HUES48 (cell line): Measurements from ENCODE around the gene MUC3A.
"Not testable (repeated sequence)": the region's sequence is repeated elsewhere in the genome, so short reads cannot be mapped to it uniquely, and the experiment has no call there.

Experiments used
- H3K27ac ChIP-seq: one replicate; pipeline ENCODE4 v1.7.0; 2013; ENCODE audit warnings: low read depth, low read length, inconsistent platforms
- H3K27me3 ChIP-seq: 2 replicates; pipeline ENCODE4 v1.6.1; 2013; ENCODE audit warnings: mild to moderate bottlenecking, low read length; ENCODE audit not compliant: control insufficient read depth, insufficient read depth
- H3K36me3 ChIP-seq: 2 replicates; pipeline ENCODE4 v1.6.1; 2013; ENCODE audit warnings: low read length; ENCODE audit not compliant: control insufficient read depth, insufficient read depth
- H3K4me1 ChIP-seq: 2 replicates; pipeline ENCODE4 v1.6.1; 2013; ENCODE audit warnings: mild to moderate bottlenecking, low read length; ENCODE audit not compliant: control insufficient read depth, insufficient read depth
- H3K4me3 ChIP-seq: 2 replicates; pipeline ENCODE4 v1.5.1; 2013; ENCODE audit warnings: mild to moderate bottlenecking, low read depth, low read length
- H3K9ac ChIP-seq: 2 replicates; pipeline ENCODE4 v1.6.1; 2013; ENCODE audit warnings: mild to moderate bottlenecking, low read depth, low read length, moderate library complexity
- H3K9me3 ChIP-seq: 2 replicates; pipeline ENCODE4 v1.6.1; 2013; ENCODE audit warnings: low read length; ENCODE audit not compliant: control insufficient read depth, insufficient read depth

Gene MUC3A

GRCh38 chr7:101000025-101000424 lies 50.7 kb downstream of the MUC3A start:
- H3K4me3 ChIP-seq, H3K9me3 ChIP-seq, H3K27ac ChIP-seq, H3K9ac ChIP-seq, H3K27me3 ChIP-seq, H3K36me3 ChIP-seq, H3K4me1 ChIP-seq: not testable (repeated sequence)

DNA sequence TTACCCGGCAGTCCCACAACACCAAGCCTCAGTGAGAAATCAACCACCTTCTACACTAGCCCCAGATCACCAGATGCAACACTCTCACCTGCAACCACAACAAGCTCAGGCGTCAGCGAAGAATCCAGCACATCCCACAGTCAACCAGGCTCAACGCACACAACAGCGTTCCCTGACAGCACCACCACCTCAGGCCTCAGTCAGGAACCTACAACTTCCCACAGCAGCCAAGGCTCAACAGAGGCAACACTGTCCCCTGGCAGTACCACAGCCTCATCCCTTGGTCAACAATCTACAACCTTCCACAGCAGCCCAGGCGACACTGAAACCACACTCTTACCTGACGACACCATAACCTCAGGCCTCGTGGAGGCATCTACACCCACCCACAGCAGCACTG lies 53.0 kb downstream of the MUC3A start:
- H3K9me3 ChIP-seq, H3K27ac ChIP-seq, H3K27me3 ChIP-seq, H3K9ac ChIP-seq, H3K4me3 ChIP-seq, H3K36me3 ChIP-seq, H3K4me1 ChIP-seq: not testable (repeated sequence)

GRCh38 chr7:101007361-101007760 lies 58.0 kb downstream of the MUC3A start:
- H3K27ac ChIP-seq, H3K27me3 ChIP-seq, H3K9ac ChIP-seq, H3K9me3 ChIP-seq, H3K36me3 ChIP-seq, H3K4me3 ChIP-seq, H3K4me1 ChIP-seq: not testable (repeated sequence)

DNA sequence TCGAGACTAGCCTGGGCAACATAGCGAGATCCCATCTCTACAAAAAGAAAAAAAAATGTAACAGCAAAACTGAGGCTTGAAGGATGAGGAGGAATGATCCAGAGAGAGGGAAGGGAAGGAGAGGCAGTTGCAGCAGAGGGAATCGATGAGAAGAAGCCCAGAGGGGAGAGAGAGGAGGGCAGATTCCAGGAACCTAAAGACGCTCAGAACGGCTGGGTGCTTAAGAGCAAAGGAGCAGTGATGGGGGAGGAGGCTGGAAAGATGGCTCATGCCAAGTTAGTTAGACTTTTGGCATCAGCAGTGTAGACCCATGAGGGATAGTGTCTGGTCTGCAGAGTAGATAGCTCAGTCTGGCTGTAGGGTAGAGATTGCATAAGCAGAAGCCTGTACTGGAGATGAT lies 60.3 kb downstream of the MUC3A start:
- H3K27me3 ChIP-seq: no peaks in the 10 kb centered on the region
- H3K36me3 ChIP-seq: peaks cover 8% of the 10 kb centered on the region; the same call in 1 of the 2 replicates
- H3K4me1 ChIP-seq: no peaks in the 10 kb centered on the region
- no peaks in the 10 kb centered on the region for H3K9me3 ChIP-seq
- H3K27ac ChIP-seq: no peak overlapping the region
- H3K9ac ChIP-seq: no peak overlapping the region
- H3K4me3 ChIP-seq: no peak overlapping the region

DNA sequence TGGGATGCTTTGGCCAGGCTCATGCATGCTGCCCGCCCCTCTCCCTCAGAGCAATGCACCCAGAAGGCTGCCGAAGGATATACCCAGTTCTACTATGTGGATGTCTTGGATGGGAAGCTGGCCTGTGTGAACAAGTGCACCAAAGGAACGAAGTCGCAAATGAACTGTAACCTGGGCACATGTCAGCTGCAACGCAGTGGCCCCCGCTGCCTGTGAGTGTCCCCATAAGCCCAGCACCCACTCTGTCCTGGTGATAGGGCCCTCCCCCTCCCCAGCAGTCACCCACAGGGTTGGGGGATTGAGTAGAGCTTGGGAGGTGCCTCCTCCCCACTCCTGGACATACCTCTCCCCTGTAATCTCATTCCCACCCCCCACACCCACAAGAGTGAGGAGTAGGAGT lies 63.6 kb downstream of the MUC3A start:
- H3K4me1 ChIP-seq: peaks cover 10% of the 10 kb centered on the region; the same call in 1 of the 2 replicates
- H3K27me3 ChIP-seq: no peaks in the 10 kb centered on the region

GRCh38 chr7:101015626-101016025 lies 66.3 kb downstream of the MUC3A start:
- Histone ChIP-seq H3K4me3 (peak overlapping the region; percentile 66; the same call in 1 of the 2 replicates), H3K27me3 (no peaks in the 10 kb centered on the region), H3K27ac (no peak overlapping the region)

More for the DNA sequence above, 63.6 kb downstream of the MUC3A start:
- H3K9me3 ChIP-seq: no peaks in the 10 kb centered on the region
- H3K27ac ChIP-seq: no peak overlapping the region
- H3K4me3 ChIP-seq: no peak overlapping the region
- peaks cover 11% of the 10 kb centered on the region; the same call in 1 of the 2 replicates for H3K36me3 ChIP-seq
- H3K9ac ChIP-seq: no peak overlapping the region

DNA sequence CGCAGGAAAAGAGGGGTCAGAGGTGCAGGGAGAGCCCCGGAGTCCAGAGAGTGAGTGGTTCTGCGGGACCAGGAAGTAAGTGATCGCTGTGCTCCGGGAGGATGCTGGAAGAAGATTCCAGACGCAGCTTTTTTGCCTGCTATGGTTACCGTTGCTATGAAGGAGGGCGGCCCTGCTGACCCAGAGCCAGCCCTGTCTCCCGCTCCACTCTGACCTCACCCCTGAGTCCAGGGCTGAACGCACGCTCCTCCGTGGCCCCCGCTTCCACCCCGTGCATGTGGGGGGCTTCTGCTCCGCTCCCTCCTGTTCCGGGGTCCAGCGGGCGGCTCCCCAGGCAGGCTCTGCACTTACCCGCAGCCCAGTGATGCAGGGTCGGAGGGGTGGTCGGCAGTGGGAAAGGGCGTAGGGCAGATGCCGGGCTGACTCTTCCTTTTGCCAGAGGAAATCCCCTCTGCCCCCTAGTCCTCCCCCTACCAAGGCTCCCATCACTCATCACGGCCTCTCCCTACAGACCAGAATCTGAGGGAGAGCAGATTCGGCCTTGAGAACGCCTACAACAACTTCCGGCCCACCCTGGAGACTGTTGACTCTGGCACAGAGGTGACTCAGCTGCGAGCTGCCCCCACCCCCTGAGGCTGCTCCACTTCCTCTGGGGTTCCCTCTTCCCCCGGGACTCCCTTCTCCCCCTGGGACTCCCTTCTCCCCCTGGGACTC lies 67.9 kb downstream of the MUC3A start:
- Histone ChIP-seq H3K9ac (peak overlapping the region; percentile 76), H3K9me3 (no peaks in the 10 kb centered on the region), H3K36me3 (peaks cover 4% of the 10 kb centered on the region; the same call in 1 of the 2 replicates), H3K27me3 (no peaks in the 10 kb centered on the region), H3K27ac (peak overlapping the region; percentile 74), H3K4me3 (peak overlapping the region; percentile 66), H3K4me1 (peaks cover 16% of the 10 kb centered on the region)

More at GRCh38 chr7:101015626-101016025, 66.3 kb downstream of the MUC3A start:
- Histone ChIP-seq H3K9ac (no peak overlapping the region), H3K4me1 (peaks cover 16% of the 10 kb centered on the region), H3K36me3 (peaks cover 11% of the 10 kb centered on the region; the same call in 1 of the 2 replicates), H3K9me3 (no peaks in the 10 kb centered on the region)
